Glutamatergic neuron (in vitro differentiated cells): ENCODE results near the gene SSBP4. TPM values are rescaled to one million over a fixed set of nuclear protein-coding genes. Genes with fewer than 3 reads are reported as not detected.

Source experiments
- DNase-seq: peaks from one replicate; pipeline ENCODE4 v3.0.0; 2022
- H3K27ac Mint-ChIP-seq: one replicate; pipeline ENCODE4 v1.8.0; 2020; ENCODE audit warnings: mild to moderate bottlenecking, mixed read lengths, inconsistent platforms; ENCODE audit not compliant: unreplicated experiment
- H3K27me3 Mint-ChIP-seq: one replicate; pipeline ENCODE4 v1.8.0; 2020; ENCODE audit warnings: mild to moderate bottlenecking, moderate library complexity, mixed read lengths, inconsistent platforms; ENCODE audit not compliant: unreplicated experiment
- H3K36me3 Mint-ChIP-seq: one replicate; pipeline ENCODE4 v1.8.0; 2020; ENCODE audit warnings: mild to moderate bottlenecking, mixed read lengths, inconsistent platforms; ENCODE audit not compliant: unreplicated experiment
- H3K4me1 Mint-ChIP-seq: one replicate; pipeline ENCODE4 v1.8.0; 2020; ENCODE audit warnings: mild to moderate bottlenecking, low read depth, mixed read lengths, inconsistent platforms; ENCODE audit not compliant: unreplicated experiment
- H3K4me3 Mint-ChIP-seq: one replicate; pipeline ENCODE4 v1.8.0; 2020; ENCODE audit warnings: mild to moderate bottlenecking, mixed read lengths, inconsistent platforms; ENCODE audit not compliant: unreplicated experiment
- H3K9me3 Mint-ChIP-seq: one replicate; pipeline ENCODE4 v1.8.0; 2020; ENCODE audit warnings: mild to moderate bottlenecking, moderate library complexity, mixed read lengths, inconsistent platforms; ENCODE audit not compliant: unreplicated experiment
- CTCF ChIP-seq: fragments of 200-600 bp; sonication (generic); IDR thresholded peaks from one replicate; pipeline ENCODE4 v1.5.0; 2021; ENCODE audit not compliant: partially characterized antibody, unreplicated experiment
- total RNA-seq: library from RNA; stranded (reverse); fragmentation: NEBNext Ultra II Directional; extraction: Animal tissue kit (Norgen Biotek cat#: 25700); gene quantifications from one replicate; pipeline ENCODE4 v1.2.1, GENCODE V29; 2021; ENCODE audit not compliant: unreplicated experiment

The SSBP4 gene
- total RNA-seq, 1 donor from 2014 or later = 177 TPM

- Mint-ChIP-seq H3K36me3 (no peaks in the 10 kb centered on the region), H3K27ac (peak overlapping the region; percentile 79)
These were observed 1.1 kb upstream of the SSBP4 start for GRCh38 chr19:18418029-18418482.

GRCh38 chr19:18418483-18419194 is 559 bp upstream of the SSBP4 start:
- peak overlapping the region; percentile 79 for H3K27ac Mint-ChIP-seq
- peak overlapping the region; percentile 82 for H3K4me3 Mint-ChIP-seq
- no peaks in the 10 kb centered on the region for H3K36me3 Mint-ChIP-seq
- H3K9me3 Mint-ChIP-seq = peaks cover 22% of the 10 kb centered on the region
- TF ChIP-seq CTCF = no peak
- H3K27me3 Mint-ChIP-seq = peaks cover 8% of the 10 kb centered on the region
- H3K4me1 Mint-ChIP-seq = peaks cover 29% of the 10 kb centered on the region
- peak; percentile 48 for DNase-seq

More at GRCh38 chr19:18418029-18418482, 1.1 kb upstream of the SSBP4 start:
- H3K4me3 Mint-ChIP-seq = peak overlapping the region; percentile 75
- peaks cover 19% of the 10 kb centered on the region for H3K9me3 Mint-ChIP-seq
- H3K4me1 Mint-ChIP-seq = peaks cover 26% of the 10 kb centered on the region
- no peak for DNase-seq
- peaks cover 11% of the 10 kb centered on the region for H3K27me3 Mint-ChIP-seq
- no peak for TF ChIP-seq CTCF

GRCh38 chr19:18419699-18420460 is 682 bp downstream of the SSBP4 start:
- Mint-ChIP-seq H3K36me3 (no peaks in the 10 kb centered on the region), H3K9me3 (peaks cover 25% of the 10 kb centered on the region), H3K4me1 (peaks cover 24% of the 10 kb centered on the region), H3K27me3 (peaks cover 12% of the 10 kb centered on the region), H3K27ac (peak overlapping the region; percentile 92), H3K4me3 (peak overlapping the region; percentile 95)
- no peak for DNase-seq
- TF ChIP-seq CTCF = peak; percentile 1

- H3K4me1 Mint-ChIP-seq = peaks cover 28% of the 10 kb centered on the region
- DNase-seq = no peak
- H3K27me3 Mint-ChIP-seq = peaks cover 14% of the 10 kb centered on the region
- H3K9me3 Mint-ChIP-seq = peaks cover 25% of the 10 kb centered on the region
- peak overlapping the region; percentile 95 for H3K4me3 Mint-ChIP-seq
- no peak for TF ChIP-seq CTCF
- H3K27ac Mint-ChIP-seq = peak overlapping the region; percentile 53
- no peaks in the 10 kb centered on the region for H3K36me3 Mint-ChIP-seq
These were observed 1.7 kb downstream of the SSBP4 start for GRCh38 chr19:18420930-18421329.
